GM19467 (cell line): ENCODE results near the gene CTSS.
"Not testable (repeated sequence)": the region's sequence is repeated elsewhere in the genome, so short reads cannot be mapped to it uniquely, and the experiment has no call there.

Experiments
- ATAC-seq: cut with Tn5 transposase; IDR thresholded peaks from one replicate; pipeline ENCODE4 v1.9.1; 2021; ENCODE audit warnings: mild to moderate bottlenecking, moderate library complexity; ENCODE audit not compliant: unreplicated experiment

The CTSS gene

DNA sequence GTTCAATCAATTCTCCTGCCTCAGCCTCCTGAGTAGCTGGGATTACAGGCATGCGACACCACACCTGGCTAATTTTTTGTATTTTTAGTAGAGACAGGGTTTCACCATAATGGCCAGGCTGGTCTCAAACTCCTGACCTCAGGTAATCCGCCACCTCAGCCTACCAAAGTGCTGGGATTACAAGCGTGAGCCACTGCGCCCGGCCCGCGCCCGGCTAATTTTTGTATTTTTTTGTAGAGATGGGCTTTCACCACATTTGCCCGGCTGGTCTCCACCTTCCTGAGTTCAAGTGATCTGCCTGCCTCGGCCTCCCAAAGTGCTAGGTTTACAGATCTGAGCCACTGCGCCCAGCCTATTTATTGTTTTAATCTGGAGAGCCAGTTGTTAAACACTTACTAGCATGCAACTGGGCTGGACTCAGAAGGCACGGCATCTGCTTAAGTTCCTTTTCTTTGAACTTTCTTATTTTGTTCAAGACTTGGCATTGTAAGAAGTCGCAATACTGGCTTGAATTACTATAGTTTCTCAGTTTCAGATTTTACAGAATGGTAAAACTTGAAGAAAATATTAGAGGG is 10.4 kb upstream of the CTSS start:
- ATAC-seq, result not testable (repeated sequence)

DNA sequence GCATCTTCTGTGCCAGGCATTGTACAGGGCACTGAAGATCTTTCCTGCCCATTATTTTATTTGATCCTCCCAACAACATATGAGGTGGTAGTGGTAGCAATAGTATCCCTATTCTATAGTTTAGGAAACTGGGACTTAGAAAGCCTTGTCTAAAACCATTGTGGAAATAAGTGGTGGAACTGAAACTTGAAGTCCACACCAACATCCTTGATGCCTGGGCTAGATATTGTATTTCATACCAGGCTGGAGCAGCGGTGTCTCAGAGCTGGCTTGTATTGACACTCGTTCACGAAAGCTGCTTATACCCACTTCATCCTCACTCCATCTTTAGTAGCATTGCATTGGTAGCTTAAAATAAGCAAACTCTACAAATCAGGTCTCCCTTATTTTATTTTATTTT is 9.7 kb upstream of the CTSS start:
- no peak for ATAC-seq

DNA sequence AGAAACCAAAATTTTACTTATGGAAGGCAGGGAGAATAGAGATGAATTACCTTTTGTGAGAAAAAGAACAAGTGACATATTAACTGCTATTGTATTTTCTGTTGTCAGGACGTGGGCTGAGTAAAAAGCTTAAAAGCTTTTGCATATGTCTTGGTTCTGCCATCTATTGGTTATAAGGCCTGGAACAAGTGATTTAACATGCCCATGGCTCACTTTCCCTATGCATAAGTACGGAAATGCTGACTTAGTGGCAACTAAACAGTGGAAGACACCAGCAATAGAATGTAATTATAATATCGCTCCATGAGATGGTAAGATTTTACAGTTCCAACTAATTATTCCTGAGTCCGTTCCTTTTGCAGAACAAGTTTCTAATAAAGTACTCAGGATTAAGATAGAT is 6.7 kb upstream of the CTSS start:
- no peak for ATAC-seq

DNA sequence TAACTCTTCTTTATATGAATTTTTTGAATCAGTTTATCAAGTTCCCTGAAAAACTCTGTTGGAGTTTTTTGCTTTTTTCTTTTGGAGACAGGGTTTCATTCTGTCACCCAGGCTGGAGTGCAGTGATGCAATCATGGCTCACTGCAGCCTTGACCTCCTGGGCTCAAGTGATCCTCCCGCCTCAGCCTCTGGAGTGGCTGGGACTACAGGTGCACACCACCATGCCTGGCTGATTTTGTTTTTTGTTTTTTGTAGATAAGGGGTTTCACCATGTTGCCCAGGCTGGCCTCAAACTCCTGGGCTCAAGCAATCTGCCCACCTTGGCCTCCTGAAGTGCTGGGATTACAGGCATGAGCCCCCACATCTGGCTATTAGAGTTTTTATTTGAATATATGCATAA is 2.1 kb upstream of the CTSS start:
- not testable (repeated sequence) for ATAC-seq

DNA sequence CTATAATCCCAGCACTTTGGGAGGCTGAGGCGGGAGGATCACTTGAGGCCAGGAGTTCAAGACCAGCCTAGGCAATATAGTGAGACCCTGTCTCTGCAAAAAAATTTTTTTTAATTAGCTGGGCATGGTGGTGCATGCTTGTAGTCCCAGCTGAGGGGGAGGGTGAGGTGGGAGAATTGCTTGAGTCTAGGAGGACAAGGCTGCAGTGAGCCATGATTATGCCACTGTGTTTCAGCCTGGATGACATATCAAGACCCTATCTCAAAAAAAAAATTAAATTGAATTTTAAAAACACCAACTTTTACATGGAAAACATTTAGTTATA is 361 bp upstream of the CTSS start:
- ATAC-seq, result peak; percentile 5

DNA sequence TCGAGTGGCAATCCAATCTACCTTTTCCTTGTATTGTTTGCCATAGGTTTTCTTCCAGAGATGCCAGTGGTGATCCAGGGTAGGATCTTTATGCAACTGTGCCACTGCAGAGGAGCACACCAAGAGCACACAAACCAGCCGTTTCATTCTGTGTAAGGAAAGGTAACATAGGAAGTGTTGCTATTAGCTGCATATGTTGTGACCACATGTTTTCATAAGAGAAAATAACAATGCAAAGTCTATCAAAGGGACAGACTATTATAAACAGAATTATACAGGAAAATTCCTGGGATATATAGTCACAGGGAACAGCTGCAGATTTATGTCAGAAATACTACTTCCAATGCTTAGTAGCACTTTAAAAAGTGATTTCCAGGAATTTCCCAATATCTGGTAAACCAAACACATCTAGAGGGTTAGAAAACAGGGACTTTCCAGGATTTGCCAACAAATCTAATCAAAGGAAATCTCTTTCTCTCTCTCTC is 919 bp downstream of the CTSS start:
- no peak for ATAC-seq

DNA sequence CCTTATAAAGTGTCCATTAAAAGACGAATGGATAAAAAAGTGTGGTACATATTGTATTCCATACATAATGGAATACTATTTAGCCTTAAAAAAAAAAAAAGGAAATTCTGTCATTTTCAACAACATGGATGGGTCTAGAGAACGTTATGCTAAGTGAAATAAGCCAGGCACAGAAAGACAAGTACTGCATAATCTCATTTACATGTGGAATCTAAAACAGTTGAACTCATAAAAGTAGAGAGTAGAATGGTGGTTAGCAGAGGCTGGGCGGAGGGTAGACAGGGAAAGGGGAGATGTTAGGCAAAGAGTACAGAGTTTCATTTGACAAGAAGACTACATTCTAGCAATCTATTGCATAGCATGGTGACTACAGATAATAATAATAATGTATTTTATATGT is 2.6 kb downstream of the CTSS start:
- no peak for ATAC-seq

DNA sequence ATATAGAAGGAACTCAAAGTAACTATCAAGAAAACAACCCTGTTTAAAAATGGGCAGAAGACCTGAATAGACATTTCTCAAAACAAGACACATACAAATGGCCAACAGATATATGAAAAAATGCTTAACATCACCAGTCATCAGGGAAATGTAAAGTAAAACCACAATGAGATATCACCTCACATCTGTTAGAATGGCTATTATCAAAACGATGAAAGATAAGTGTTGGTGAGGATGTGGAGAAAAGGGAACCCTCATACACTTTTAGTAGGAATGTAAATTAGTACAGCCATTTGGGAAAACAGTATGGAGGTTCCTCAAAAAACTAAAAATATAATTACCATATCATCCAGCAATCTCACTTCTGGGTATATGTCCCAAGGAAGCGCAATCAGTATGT is 3.0 kb downstream of the CTSS start:
- no peak for ATAC-seq

DNA sequence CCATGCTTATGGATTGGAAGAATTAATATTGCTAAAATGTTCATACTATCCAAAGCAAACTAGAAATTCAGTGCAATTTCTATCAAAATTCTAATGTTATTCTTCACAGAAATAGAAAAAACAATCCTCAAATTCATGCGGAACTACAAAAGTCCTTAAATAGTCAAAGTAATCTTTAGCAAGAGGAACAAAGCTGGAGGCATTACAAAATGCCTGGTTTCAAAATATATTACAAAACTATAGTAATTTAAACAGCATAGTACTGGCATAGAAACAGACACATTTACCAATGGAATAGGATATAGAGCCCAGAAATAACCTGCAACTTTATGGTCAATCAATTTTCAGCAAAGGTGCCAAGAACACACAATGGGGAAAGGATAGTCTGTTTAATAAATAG is 3.8 kb downstream of the CTSS start:
- no peak for ATAC-seq

DNA sequence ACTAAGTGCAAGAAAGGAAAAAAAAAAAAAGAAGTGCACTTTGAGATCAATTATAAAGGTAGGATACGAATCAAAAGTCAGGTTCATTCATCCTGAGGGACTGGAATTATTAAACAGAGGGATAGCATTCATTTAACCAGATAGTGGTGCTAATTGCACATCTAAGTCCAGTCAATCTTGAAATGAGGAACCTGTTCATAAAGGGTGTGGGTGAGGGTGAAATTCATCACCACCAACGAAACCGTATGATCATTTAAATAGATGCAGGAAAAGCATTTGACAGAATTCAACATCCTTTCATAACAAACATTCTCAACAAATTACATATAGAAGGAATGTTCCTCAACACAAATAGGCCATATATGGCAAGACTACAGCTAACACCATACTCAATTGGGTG is 5.6 kb downstream of the CTSS start:
- ATAC-seq, result no peak

DNA sequence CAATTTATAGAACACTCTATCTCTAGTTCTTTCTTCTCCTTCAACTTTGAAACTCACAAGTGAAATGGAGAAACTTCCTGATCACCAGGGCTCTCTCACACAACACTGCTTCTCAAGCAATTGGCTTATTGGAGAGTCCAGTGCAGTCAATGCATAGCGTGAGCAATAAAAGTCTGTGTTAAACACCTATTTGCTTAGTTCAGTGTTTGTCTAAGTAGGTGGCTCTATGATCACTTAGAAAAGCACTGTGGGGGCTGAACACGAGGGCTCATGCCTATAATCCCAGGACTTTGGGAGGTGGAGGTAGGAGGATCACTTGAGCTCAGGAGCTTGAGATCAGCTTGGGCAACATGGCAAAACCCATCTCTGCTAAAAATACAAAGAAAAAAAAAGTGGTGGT is 12.2 kb downstream of the CTSS start:
- ATAC-seq, result no peak

DNA sequence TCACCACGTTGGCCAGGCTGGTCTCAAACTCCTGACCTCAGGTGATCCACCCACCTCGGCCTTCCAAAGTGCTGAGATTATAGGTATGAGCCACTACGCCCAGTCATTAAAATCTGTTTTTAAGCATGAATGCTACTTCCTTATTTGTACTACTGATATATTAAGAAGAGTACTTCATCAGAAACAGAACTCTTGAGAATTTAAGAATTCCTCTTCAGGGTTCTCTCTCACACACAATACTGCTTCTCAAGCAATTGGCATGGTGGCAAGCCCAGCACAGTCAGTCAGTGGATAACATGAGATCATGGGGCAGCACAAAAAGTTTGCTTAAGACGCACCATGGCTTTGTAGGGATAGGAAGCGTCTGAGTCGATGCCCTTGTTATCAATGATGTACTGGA is 14.1 kb downstream of the CTSS start:
- ATAC-seq, result no peak

DNA sequence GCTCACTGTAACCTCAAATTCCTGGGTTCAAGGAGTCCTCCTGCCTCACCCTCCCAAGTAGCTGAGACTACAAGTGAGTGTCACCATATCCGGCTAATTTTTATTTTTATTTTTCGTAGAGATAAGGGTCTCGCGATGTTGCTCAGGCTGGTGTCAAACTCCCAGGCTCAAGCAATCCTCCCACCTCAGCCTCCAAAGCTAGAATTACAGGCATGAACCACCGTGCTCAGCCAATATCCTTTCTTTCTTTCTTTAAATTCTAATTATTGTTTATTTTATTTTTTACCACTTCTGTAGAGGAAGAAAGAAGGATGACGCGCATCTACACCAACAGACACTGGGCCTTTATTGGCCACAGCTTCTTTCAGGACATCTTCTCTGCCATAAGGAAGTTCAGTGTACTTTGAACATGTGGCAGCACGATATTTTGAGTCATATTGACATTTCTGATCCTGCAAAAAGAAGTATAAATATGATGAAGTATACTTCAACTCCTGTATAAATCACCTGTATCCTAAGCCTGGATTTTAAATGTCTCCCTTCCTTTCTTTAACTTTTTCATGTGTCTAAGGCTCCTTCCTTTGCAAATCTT is 15.8 kb downstream of the CTSS start:
- no peak for ATAC-seq

DNA sequence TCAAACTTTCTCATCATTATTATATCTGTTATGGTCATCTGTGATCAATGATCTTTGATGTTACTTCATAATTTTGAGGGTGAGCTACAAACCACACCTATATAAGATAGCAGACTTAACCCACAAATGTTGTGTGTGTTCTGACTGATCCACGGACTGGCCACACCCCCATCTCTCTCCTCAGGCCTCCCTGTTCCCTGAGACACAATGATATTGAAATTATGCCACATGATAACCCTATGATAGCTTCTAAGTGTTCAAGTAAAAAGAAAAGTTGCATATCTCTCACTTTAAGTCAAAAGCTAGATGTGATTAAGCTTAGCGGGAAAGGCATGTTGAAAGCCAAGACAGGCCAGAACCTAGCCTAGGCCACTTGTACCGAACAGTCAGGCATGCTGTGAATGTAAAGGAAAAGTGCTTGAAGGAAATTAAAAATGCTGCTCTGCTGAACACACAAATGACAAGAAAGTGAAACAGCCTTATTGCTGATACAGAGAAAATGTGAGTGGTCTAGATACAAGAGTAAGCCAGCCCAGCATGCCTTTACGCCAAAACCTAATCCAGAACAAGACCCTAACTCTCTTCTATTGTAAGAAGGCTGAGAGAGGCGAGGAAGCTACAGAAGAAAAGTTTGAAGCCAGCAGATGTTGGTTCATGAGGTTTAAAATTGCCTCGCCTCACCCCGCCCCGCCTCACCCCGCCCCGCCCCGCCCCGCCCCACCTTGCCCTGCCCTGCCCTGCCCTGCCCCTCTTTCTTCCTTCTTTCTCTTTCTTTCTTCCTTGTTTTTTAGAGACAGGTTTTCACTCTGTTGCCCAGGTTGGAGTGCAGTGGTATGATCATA is 16.5 kb downstream of the CTSS start:
- no peak for ATAC-seq

DNA sequence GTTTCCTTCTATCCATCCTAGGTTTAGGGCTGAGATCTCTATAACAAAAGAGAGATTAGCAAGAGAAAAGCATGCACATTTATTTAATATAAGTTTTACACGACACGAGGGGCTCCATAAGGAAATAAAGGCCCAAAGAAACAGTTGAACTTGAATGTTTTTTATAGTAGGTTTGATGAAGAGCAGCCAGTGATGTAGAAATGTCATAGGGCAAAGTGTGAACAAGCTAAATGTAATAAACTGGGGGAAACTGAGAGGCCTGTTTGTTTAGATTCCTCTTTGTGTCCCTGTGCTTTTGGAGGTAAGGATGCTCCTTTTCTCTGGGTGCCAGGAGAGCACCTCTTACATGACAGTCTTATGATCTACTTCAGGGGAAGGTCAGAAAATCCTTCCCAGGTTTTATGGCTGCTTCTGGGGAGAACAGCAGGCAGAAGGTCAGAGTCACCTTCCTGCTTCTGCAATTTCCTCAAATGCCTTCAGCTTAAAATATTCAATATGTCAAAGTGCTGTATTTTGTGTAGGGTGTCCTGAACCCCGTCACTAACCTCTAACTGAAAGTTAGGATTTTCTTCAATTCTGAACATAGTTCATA is 35.4 kb downstream of the CTSS start:
- no peak for ATAC-seq

DNA sequence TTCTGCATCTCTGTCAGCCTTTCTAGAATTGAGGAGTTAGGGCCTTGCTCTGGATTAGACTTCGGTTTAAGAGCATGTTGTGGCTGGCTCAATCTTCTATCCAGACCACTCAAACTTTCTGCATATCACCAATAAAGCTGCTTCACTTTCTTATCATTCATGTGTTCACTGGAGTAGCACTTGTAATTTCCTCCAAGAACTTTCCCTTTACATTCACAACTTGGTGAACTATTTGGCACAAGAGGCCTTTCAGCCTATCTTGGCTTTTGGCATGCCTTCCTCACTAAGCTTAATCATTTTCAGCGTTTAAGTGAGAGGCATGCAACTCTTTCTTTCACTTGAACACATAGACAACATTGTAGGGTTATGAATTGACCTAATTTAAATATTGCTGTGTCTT is 41.2 kb downstream of the CTSS start:
- no peak for ATAC-seq

DNA sequence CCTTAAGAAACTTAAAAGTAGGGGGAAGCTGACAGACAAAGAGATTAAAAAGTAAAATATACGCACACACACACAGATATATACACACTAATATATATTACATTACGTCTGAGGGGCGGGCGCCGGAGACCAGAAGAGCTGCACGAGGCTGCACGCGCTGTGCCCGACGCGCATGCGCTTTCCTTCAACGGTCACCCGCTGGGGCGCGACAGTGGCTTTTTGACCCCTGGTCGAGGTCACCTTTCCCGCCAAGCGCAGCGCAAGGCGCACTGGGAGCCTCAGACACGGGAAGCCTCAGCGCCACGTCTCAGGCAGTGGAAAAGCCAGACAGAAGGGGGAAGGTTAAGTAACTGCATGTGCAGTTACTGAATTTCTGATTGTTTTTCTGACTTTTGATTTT is 44.9 kb downstream of the CTSS start, which contains the start of gene HORMAD1:
HORMAD1 (minus strand) TSS at position 193 of the 400 bp plus-strand sequence. CDS start 1,390 bp downstream, outside the sequence.
- ATAC-seq, result no peak

DNA sequence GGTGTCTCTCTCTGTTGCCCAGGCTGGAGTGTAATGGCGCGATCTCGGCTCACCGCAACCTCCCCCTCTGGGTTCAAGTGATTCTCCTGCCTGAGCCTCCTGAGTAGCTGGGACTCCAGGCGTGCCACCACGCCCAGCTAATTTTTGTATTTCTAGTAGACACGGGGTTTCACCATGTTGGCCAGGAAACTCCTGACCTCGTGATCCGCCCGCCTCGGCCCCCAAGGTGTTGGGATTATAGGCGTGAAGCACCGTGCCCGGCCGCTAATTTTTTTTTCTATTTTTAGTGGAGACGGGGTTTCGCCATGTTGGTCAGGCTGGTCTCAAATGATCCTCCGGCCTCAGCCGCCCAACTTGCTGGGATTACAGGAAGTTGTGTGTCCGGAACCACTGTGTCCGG is 45.5 kb downstream of the CTSS start:
- ATAC-seq, result no peak

DNA sequence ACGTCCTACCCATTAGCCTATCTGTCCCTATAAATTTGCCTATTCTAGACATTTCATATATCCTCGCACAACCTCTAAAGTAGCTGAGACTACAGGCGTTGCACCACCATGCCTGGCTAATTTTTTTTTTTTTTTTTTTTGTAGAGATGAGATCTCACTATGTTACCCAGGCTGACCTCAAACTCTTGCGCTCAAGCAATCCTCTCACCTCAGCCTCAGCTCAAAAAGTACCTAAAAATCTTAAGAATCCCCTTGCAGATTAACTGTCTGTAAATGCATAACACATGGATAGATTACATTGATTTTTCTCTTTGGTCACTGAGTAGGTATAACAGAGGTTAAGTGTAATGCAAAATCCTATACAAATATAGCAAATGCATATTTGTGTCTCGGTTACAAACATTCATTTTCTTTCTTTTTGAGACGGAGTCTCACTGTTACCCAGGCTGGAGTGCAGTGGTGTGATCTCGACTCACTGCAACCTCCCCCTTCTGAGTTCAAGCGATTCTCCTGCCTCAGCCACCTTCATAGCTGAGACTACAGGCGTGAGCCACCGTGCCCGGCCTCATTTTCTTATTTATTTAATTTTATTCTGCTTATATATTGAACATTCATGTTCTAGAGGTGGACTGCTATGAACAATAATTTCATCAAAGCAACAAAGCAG is 47.2 kb downstream of the CTSS start:
- ATAC-seq, result no peak

DNA sequence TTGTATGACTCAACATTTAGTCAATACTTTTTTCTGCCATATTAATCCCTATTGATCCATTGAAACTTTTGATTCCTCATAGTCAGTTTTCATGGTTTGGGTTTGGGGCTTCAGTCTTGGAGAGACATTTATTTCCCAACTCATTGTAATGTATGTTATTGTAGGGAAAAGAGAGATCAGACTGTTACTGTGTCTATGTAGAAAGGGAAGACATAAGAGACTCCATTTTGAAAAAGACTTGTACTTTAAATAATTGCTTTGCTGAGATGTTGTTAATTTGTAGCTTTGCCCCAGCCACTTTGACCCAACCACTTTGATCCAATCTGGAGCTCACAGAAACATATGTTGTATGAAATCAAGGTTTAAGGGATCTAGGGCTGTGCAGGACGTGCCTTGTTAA is 56.5 kb downstream of the CTSS start:
- ATAC-seq, result not testable (repeated sequence)

DNA sequence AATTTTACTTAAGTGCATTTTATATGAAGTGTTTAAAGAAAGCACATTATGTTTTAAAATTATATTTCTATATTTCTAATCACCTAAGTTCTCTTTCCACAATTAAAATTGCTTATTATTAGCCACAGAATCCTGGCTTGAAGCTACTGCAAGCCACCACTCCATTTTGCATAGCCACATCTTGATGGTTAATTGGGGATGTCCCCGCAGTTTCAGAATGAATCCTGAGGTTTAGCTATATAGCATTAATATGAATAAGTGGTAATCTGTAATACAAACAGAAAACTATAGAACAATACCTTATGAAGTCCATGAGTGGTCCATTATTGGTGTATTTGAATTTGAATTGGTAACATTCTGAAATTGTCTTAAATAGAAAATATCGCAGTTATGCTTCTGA is 57.0 kb downstream of the CTSS start:
- ATAC-seq, result no peak
